HL-60 (cell line): ENCODE data around the gene MYEOV.

Experiments used
- DNase-seq, 2 experiments: peaks; one replicate each; pipeline ENCODE4 v3.0.0-alpha.2; 2010 to 2020; ENCODE audit warnings: low read depth in 1 of 2, low spot score in 1 of 2
- H3K27ac ChIP-seq: fragments of 250-450 bp; sonication (Bioruptor Pico); replicated peaks from 2 replicates; pipeline ENCODE4 v1.5.1; 2020; ENCODE audit warnings: mild to moderate bottlenecking, moderate library complexity
- H3K27me3 ChIP-seq: fragments of 250-450 bp; sonication (Bioruptor Pico); 2 replicates; pipeline ENCODE4 v1.5.1; 2021; ENCODE audit warnings: mild to moderate bottlenecking, moderate library complexity; ENCODE audit not compliant: insufficient read depth, poor library complexity, severe bottlenecking
- H3K4me3 ChIP-seq: replicated peaks from 2 replicates; pipeline ENCODE4 v1.5.1; 2011; ENCODE audit warnings: mild to moderate bottlenecking, control low read depth, low read length; ENCODE audit not compliant: insufficient read depth
- GABPA ChIP-seq: IDR thresholded peaks from 2 replicates; pipeline ENCODE4 v1.6.1; 2012; ENCODE audit warnings: low read depth
- POLR2AphosphoS5 ChIP-seq: IDR thresholded peaks from 2 replicates; pipeline ENCODE4 v1.6.1; 2012; ENCODE audit warnings: low read depth
- SPI1 ChIP-seq: IDR thresholded peaks from 2 replicates; pipeline ENCODE4 v1.6.1; 2012; ENCODE audit warnings: low read depth, mild to moderate bottlenecking, borderline replicate concordance
- TF ChIP-seq, protein P1 (sequence below): IDR thresholded peaks from one replicate; pipeline ENCODE4 v1.5.1; 2011; ENCODE audit warnings: low read length, control low read depth, inconsistent platforms; ENCODE audit not compliant: insufficient read depth
- TF ChIP-seq, protein P2 (sequence below): IDR thresholded peaks from 2 replicates; pipeline ENCODE4 v1.6.1; 2012; ENCODE audit warnings: low read depth; ENCODE audit not compliant: insufficient replicate concordance

Gene MYEOV

DNA sequence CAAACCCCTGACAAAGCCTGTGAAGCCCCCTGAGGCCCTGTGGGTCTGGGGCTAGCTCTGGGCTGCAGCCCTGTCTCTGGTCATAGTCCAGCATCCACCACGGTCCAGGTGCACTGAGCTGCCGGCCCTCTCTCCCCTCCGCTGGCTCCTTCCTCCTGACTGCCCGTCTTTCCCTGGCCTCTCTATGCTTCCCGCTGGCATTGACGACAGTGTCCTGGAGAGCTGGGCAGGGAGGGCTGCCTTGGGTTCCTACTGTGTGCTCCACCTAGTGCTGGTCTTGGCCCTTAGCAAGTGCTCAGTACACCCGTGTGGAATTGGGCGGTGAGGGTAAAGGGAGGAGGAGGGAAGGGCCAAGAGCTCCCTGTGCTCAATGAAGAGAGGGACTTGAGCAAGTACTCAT lies 868 bp upstream of the MYEOV start:
- H3K27ac ChIP-seq = no peak overlapping the region
- no peak overlapping the region for H3K4me3 ChIP-seq
- DNase-seq = no peak
- TF ChIP-seq POLR2AphosphoS5 = no peak
- TF ChIP-seq SPI1 = no peak
- TF ChIP-seq GABPA = no peak
- TF ChIP-seq, protein P1, sequence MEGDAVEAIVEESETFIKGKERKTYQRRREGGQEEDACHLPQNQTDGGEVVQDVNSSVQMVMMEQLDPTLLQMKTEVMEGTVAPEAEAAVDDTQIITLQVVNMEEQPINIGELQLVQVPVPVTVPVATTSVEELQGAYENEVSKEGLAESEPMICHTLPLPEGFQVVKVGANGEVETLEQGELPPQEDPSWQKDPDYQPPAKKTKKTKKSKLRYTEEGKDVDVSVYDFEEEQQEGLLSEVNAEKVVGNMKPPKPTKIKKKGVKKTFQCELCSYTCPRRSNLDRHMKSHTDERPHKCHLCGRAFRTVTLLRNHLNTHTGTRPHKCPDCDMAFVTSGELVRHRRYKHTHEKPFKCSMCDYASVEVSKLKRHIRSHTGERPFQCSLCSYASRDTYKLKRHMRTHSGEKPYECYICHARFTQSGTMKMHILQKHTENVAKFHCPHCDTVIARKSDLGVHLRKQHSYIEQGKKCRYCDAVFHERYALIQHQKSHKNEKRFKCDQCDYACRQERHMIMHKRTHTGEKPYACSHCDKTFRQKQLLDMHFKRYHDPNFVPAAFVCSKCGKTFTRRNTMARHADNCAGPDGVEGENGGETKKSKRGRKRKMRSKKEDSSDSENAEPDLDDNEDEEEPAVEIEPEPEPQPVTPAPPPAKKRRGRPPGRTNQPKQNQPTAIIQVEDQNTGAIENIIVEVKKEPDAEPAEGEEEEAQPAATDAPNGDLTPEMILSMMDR = no peak
- TF ChIP-seq, protein P2, sequence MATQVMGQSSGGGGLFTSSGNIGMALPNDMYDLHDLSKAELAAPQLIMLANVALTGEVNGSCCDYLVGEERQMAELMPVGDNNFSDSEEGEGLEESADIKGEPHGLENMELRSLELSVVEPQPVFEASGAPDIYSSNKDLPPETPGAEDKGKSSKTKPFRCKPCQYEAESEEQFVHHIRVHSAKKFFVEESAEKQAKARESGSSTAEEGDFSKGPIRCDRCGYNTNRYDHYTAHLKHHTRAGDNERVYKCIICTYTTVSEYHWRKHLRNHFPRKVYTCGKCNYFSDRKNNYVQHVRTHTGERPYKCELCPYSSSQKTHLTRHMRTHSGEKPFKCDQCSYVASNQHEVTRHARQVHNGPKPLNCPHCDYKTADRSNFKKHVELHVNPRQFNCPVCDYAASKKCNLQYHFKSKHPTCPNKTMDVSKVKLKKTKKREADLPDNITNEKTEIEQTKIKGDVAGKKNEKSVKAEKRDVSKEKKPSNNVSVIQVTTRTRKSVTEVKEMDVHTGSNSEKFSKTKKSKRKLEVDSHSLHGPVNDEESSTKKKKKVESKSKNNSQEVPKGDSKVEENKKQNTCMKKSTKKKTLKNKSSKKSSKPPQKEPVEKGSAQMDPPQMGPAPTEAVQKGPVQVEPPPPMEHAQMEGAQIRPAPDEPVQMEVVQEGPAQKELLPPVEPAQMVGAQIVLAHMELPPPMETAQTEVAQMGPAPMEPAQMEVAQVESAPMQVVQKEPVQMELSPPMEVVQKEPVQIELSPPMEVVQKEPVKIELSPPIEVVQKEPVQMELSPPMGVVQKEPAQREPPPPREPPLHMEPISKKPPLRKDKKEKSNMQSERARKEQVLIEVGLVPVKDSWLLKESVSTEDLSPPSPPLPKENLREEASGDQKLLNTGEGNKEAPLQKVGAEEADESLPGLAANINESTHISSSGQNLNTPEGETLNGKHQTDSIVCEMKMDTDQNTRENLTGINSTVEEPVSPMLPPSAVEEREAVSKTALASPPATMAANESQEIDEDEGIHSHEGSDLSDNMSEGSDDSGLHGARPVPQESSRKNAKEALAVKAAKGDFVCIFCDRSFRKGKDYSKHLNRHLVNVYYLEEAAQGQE = no peak
- no peaks in the 10 kb centered on the region for H3K27me3 ChIP-seq

DNA sequence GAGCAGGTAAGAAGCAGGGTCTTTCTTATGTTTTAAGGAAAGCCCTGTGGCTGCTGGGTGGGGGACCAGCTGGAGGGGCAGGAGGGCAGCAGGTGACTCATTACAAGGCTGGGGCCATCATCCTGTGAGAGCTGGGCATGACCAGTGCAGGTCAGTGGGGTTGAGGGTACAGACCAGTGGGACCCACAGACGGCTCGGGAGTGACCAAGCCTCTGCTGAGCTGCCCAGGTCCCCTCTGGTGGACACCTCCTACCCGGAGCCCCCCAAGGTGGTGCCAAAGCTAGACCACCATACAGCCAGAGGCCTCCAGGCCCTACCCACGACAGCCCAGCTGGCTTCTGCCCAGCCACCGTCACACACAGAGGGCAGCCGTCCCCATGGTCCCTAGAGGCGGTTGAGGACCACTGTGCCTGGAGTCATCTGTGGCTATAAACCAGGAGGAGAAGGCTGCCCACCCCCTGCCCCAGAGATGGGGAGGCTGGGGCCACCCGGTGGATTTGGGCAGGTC lies 670 bp downstream of the MYEOV start:
- Histone ChIP-seq H3K27ac (no peak overlapping the region), H3K4me3 (no peak overlapping the region)

DNA sequence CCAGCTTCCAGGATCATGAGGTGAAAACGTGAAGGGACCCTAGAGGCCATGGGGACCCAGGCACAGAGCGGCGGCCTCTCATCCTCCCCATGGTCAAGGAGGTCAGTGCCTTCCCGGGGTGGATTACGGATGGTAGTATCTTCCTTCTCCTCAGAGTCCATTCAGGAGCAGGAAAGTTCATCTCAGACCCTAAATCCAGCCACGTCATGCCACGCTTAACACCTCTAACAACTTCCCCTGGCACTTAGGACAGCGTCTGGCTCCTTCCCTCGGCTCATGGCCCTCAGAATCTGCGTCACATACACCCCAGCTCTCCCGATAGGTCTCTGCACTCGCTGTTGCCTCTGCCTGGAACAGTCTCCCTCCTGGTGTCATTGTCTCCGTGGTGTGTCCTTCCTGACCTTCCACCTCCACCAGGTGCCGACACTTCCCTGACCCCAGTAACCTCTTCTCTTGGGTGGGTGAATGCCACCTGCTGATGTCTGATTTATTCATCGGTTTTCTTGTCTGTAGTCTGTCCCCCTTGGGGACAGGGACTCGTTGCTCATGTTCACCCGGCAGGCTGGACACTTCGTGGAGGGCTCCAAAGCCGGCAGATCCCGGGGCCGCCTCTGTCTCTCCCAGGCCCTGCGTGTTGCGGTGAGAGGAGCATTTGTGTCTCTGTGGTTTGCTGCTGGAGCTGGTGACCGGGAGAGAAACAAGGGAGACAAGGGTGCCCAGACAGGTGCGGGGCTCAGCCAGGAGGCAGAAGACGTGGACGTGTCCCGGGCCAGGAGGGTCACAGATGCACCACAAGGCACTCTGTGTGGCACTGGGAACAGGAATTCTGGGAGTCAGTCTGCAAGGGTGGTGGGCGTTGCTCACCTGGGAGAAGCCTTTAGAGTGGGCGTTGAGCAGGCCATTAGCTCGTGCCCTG lies 1.4 kb downstream of the MYEOV start:
- H3K27ac ChIP-seq = no peak overlapping the region
- TF ChIP-seq SPI1 (no peak), POLR2AphosphoS5 (no peak), GABPA (no peak)
- TF ChIP-seq, protein P1 = no peak
- TF ChIP-seq, protein P2 = no peak
- DNase-seq = no peak
- H3K4me3 ChIP-seq = no peak overlapping the region
- no peaks in the 10 kb centered on the region for H3K27me3 ChIP-seq

More for the DNA sequence above, 670 bp downstream of the MYEOV start:
- no peak for DNase-seq
- TF ChIP-seq POLR2AphosphoS5 = no peak
- TF ChIP-seq, protein P1 = no peak
- no peak for TF ChIP-seq SPI1
- no peak for TF ChIP-seq GABPA
- TF ChIP-seq, protein P2 = no peak
- H3K27me3 ChIP-seq = no peaks in the 10 kb centered on the region
